GM12878 (cell line): ENCODE measurements around the gene UNK. TPM values are rescaled to one million over a fixed set of nuclear protein-coding genes. Genes with fewer than 3 reads are reported as not detected.

Source experiments
- CBX5 ChIP-seq: sonication (generic); IDR thresholded peaks from 2 replicates; pipeline ENCODE4 v1.6.1; 2016; ENCODE audit warnings: low read depth, moderate library complexity, mild to moderate bottlenecking, inconsistent platforms
- CREB1 ChIP-seq: IDR thresholded peaks from 2 replicates; pipeline ENCODE4 v1.6.1; 2012; ENCODE audit warnings: low read depth, mild to moderate bottlenecking, inconsistent platforms
- EP300 ChIP-seq, 2 experiments: fragments of 150-350 bp in 1 of 2; IDR thresholded peaks; 2 replicates each; pipeline ENCODE4 v1.6.1; 2011 to 2012; ENCODE audit warnings: low read depth in 2 of 2, low read length in 2 of 2, borderline replicate concordance in 1 of 2, improper control_type of control experiment in 1 of 2, inconsistent platforms in 1 of 2; ENCODE audit not compliant: control insufficient read depth in 1 of 2
- HDAC6 ChIP-seq: fragments of 200-600 bp; sonication (generic); IDR thresholded peaks from one replicate; pipeline ENCODE4 v1.8.0; 2017; ENCODE audit warnings: antibody characterized with exemption; ENCODE audit not compliant: unreplicated experiment
- MAX ChIP-seq: IDR thresholded peaks from 2 replicates; pipeline ENCODE4 v1.6.1; 2012; ENCODE audit warnings: low read depth, low read length, improper control_type of control experiment
- MTA3 ChIP-seq: IDR thresholded peaks from 2 replicates; pipeline ENCODE4 v1.6.1; 2012; ENCODE audit warnings: low read length, inconsistent platforms, borderline replicate concordance
- NBN ChIP-seq: fragments of 450-650 bp; IDR thresholded peaks from 2 replicates; pipeline ENCODE4 v1.6.1; 2016
- NFXL1 ChIP-seq: fragments of 450-650 bp; IDR thresholded peaks from 2 replicates; pipeline ENCODE4 v1.6.1; 2017; ENCODE audit warnings: antibody characterized with exemption, mild to moderate bottlenecking, borderline replicate concordance
- REST ChIP-seq: IDR thresholded peaks from 2 replicates; pipeline ENCODE4 v1.6.1; 2012; ENCODE audit warnings: mild to moderate bottlenecking, low read depth, low read length
- SMAD1 ChIP-seq: fragments of 450-650 bp; IDR thresholded peaks from 2 replicates; pipeline ENCODE4 v1.6.1; 2018; ENCODE audit warnings: mild to moderate bottlenecking, low read depth; ENCODE audit not compliant: partially characterized antibody
- TCF3 ChIP-seq: IDR thresholded peaks from 2 replicates; pipeline ENCODE4 v1.6.1; 2012; ENCODE audit warnings: low read depth, mild to moderate bottlenecking, low read length, borderline replicate concordance; ENCODE audit not compliant: insufficient read depth
- ZNF207 ChIP-seq: fragments of 450-650 bp; IDR thresholded peaks from 2 replicates; pipeline ENCODE4 v1.6.1; 2014; ENCODE audit warnings: antibody characterized with exemption, mild to moderate bottlenecking, borderline replicate concordance
- ZNF274 ChIP-seq: IDR thresholded peaks from one replicate; pipeline ENCODE4 v1.8.0; 2011; ENCODE audit not compliant: insufficient read length, insufficient read depth
- polyA plus RNA-seq, 11 experiments: library from polyadenylated mRNA; depleted of rRNA in 4 of 11; unstranded in 6 of 11; stranded (reverse) in 5 of 11; fragments of >200 nt; fragmentation: Nextera tagmentation in 4 of 11; fragmentation: Illumina TruSeq in 1 of 11; extraction: Ambion mirVana in 4 of 11; extraction: Trizol in 1 of 11; gene quantifications; 1 replicate in 1 of 11; 2 replicates in 10 of 11; pipeline versions ENCODE4 v1.2.1 to v1.2.3, GENCODE V29; 2011 to 2016; ENCODE audit warnings: inconsistent platforms in 2 of 11, missing spikeins in 2 of 11, low read depth in 1 of 11
- total RNA-seq, 4 experiments: library from RNA; depleted of rRNA in 3 of 4; stranded (reverse); fragments of >200 nt in 3 of 4; fragmentation: Illumina TruSeq in 1 of 4; extraction: Trizol in 1 of 4; gene quantifications; 2 replicates each; pipeline versions ENCODE4 v1.2.1 to v1.2.3, GENCODE V29; 2013 to 2021

The UNK gene
- total and polyA plus RNA-seq, 10 of the 15 experiments (the other 5 are each of a cell fraction or from before 2014, with no cell fraction given) = 8.9 to 34.5 (median 27.3) TPM

- TF ChIP-seq REST (no peak), ZNF274 (no peak), CREB1 (no peak), NFXL1 (no peak), ZNF207 (no peak), MAX (no peak), EP300 (IDR thresholded peaks at IDR 0.05; ENCODE audit: borderline replicate concordance in 1 of 2, control insufficient read depth in 1 of 2, low read depth in 2 of 2, low read length in 2 of 2) (no peak), SMAD1 (no peak), HDAC6 (no peak), TCF3 (no peak), MTA3 (no peak), NBN (no peak), CBX5 (no peak)
Measured at GRCh38 chr17:75806822-75807500, 22.4 kb downstream of the UNK start (continued).
